HepG2 (cell line): ENCODE results near the gene PTGR3. TPM values are rescaled to one million over a fixed set of nuclear protein-coding genes. Genes with fewer than 3 reads are reported as not detected.

Source experiments
- ATAC-seq: fragments of 200-7000 bp; cut with Tn5 transposase; 3 replicates; pipeline ENCODE4 v1.9.1; 2020; ENCODE audit warnings: mild to moderate bottlenecking, moderate library complexity
- BruUV-seq: library from RNA; stranded (reverse); fragments of 400-500 nt; replicated peaks from 2 replicates; lab custom pipeline; 2021; lab: Mats Ljungman, UMichigan
- CTCF ChIA-PET: fragments of 300-600 bp; formaldehyde crosslinking; extraction: SDS; loops from one replicate; lab custom pipeline; 2021; ENCODE audit warnings: low total read pairs, inconsistent platforms, low intra/inter-chr PET ratio; lab: Yijun Ruan, JAX
- POLR2A ChIA-PET: fragments of 350-600 bp; sonication (Branson Sonifier 250); formaldehyde crosslinking; loops from one replicate; lab custom pipeline; 2020; ENCODE audit warnings: antibody characterized with exemption, inconsistent platforms; lab: Yijun Ruan, JAX
- DNase-seq: peaks from one replicate; pipeline ENCODE4 v3.0.0-alpha.2; 2015; ENCODE audit warnings: low spot score
- FAIRE-seq: peaks from 3 replicates; lab custom pipeline; 2011; peaks lifted over from hg19 to GRCh38; lab: Jason Lieb, UNC
- H2AFZ ChIP-seq: one replicate; pipeline ENCODE4 v1.6.1; 2011; ENCODE audit warnings: low read length, inconsistent platforms
- H3K27ac ChIP-seq: fragments of 300-600 bp; 3 replicates; pipeline ENCODE4 v1.8.0; 2011; ENCODE audit warnings: mixed run types, mild to moderate bottlenecking, mixed read lengths, low read length, inconsistent platforms; ENCODE audit not compliant: insufficient read depth; ENCODE audit errors: extremely low read length
- H3K27me3 ChIP-seq, 2 experiments: fragments of 200-600 bp in 1 of 2; 2 replicates in 1 of 2; 3 replicates in 1 of 2; pipeline versions ENCODE4 v1.6.0 to v1.8.0; 2011; ENCODE audit warnings: low read length in 2 of 2, mild to moderate bottlenecking in 2 of 2, moderate library complexity in 2 of 2, inconsistent platforms in 1 of 2; ENCODE audit not compliant: insufficient read depth in 2 of 2, control insufficient read depth in 1 of 2
- H3K36me3 ChIP-seq, 2 experiments: fragments of 200-600 bp in 1 of 2; replicated peaks in 1 of 2; 2 replicates in 1 of 2; 3 replicates in 1 of 2; pipeline versions ENCODE4 v1.5.1 to v1.8.0; 2011; ENCODE audit warnings: low read length in 2 of 2, inconsistent platforms in 1 of 2; ENCODE audit not compliant: insufficient read depth in 2 of 2, control insufficient read depth in 1 of 2
- H3K4me1 ChIP-seq: 2 replicates; pipeline ENCODE4 v1.5.1; 2012; ENCODE audit warnings: low read length, inconsistent platforms; ENCODE audit not compliant: insufficient read depth
- H3K4me2 ChIP-seq: 2 replicates; pipeline ENCODE4 v1.6.0; 2011; ENCODE audit warnings: low read depth, low read length, inconsistent platforms
- H3K4me3 ChIP-seq, 3 experiments: fragments of 200-600 bp in 1 of 3; sonication (generic), shearing (Covaris generic) in 1 of 3; replicated peaks in 1 of 3; 2 replicates each; pipeline ENCODE4 v1.5.1; 2011 to 2016; ENCODE audit warnings: low read length in 3 of 3, inconsistent platforms in 2 of 3, low read depth in 2 of 3, mild to moderate bottlenecking in 2 of 3, control low read depth in 1 of 3, mixed read lengths in 1 of 3; ENCODE audit not compliant: insufficient read depth in 1 of 3
- H3K79me2 ChIP-seq: one replicate; pipeline ENCODE4 v1.6.1; 2011; ENCODE audit warnings: low read length, inconsistent platforms; ENCODE audit not compliant: insufficient read depth
- H3K9ac ChIP-seq: 2 replicates; pipeline ENCODE4 v1.6.0; 2011; ENCODE audit warnings: mild to moderate bottlenecking, low read depth, low read length, inconsistent platforms; ENCODE audit not compliant: insufficient read depth
- H3K9me3 ChIP-seq: 2 replicates; pipeline ENCODE4 v1.5.1; 2012; ENCODE audit warnings: mild to moderate bottlenecking, low read length
- H4K20me1 ChIP-seq: 2 replicates; pipeline ENCODE4 v1.6.0; 2011; ENCODE audit warnings: inconsistent platforms, mild to moderate bottlenecking, low read length, moderate library complexity; ENCODE audit not compliant: insufficient read depth
- HOXA5 ChIP-seq: sonication (generic); formaldehyde crosslinking; IDR thresholded peaks from 2 replicates; pipeline ENCODE4 v1.4.0; 2020; ENCODE audit warnings: missing genetic modification reagents
- MBNL3 ChIP-seq: fragments of 250-450 bp; sonication (Bioruptor Pico); conservative IDR thresholded peaks from 2 replicates; pipeline ENCODE4 v1.8.0; 2022; ENCODE audit warnings: mild to moderate bottlenecking, inconsistent platforms
- POLR2AphosphoS2 ChIP-seq: IDR thresholded peaks from 2 replicates; pipeline ENCODE4 v1.6.1; 2011; ENCODE audit warnings: low read depth, low read length, improper control_type of control experiment
- SETDB1 ChIP-seq: sonication (generic); formaldehyde crosslinking; IDR thresholded peaks from 2 replicates; pipeline ENCODE4 v1.5.1; 2020; ENCODE audit warnings: missing genetic modification reagents, mild to moderate bottlenecking, borderline replicate concordance
- ZNF121 ChIP-seq: sonication (generic); formaldehyde crosslinking; IDR thresholded peaks from 2 replicates; pipeline ENCODE4 v1.5.0; 2020; ENCODE audit warnings: mild to moderate bottlenecking, missing genetic modification reagents
- ZNF44 ChIP-seq: sonication (generic); formaldehyde crosslinking; IDR thresholded peaks from 2 replicates; pipeline ENCODE4 v1.5.1; 2020; ENCODE audit warnings: mild to moderate bottlenecking, missing genetic modification reagents
- ZNF614 ChIP-seq: IDR thresholded peaks from 2 replicates; pipeline ENCODE4 v1.6.1; 2018; ENCODE audit warnings: missing biosample characterization, missing genetic modification reagents, inconsistent platforms, borderline replicate concordance
- ZNF652 ChIP-seq: IDR thresholded peaks from 2 replicates; pipeline ENCODE4 v1.6.1; 2016; ENCODE audit warnings: low read depth, borderline replicate concordance
- ZNF713 ChIP-seq: sonication (generic); formaldehyde crosslinking; IDR thresholded peaks from 2 replicates; pipeline ENCODE4 v1.4.0; 2020; ENCODE audit warnings: mild to moderate bottlenecking, missing genetic modification reagents
- ZNF781 ChIP-seq: sonication (generic); formaldehyde crosslinking; IDR thresholded peaks from 2 replicates; pipeline ENCODE4 v1.5.1; 2020; ENCODE audit warnings: borderline replicate concordance, mild to moderate bottlenecking, missing genetic modification reagents; ENCODE audit errors: not compliant biosample characterization
- WGBS: methylation state at CpG from one replicate; pipeline ENCODE4 v1.1.6; 2017; ENCODE audit warnings: low lambda C conversion rate; 5-methylcytosine and 5-hydroxymethylcytosine counted together
- in situ Hi-C: cut with HindIII; loops from 2 replicates; pipeline ENCODE4 v1.10.0; 2017; ENCODE audit warnings: low pct_unique_long_range_greater_than_20kb; ENCODE audit not compliant: extremely low pct_ligation_motif_present
- intact Hi-C: fragments of 100-400 bp; cut with micrococcal nuclease; formaldehyde crosslinking; loops from one replicate; pipeline ENCODE4 v1.10.0; 2022; ENCODE audit not compliant: unreplicated experiment
- polyA plus RNA-seq, 8 experiments: library from polyadenylated mRNA; depleted of rRNA in 3 of 8; stranded (reverse) in 7 of 8; unstranded in 1 of 8; fragments of >200 nt; fragmentation: Illumina TruSeq in 4 of 8; extraction: Trizol in 4 of 8; gene quantifications; 2 replicates each; pipeline versions ENCODE4 v1.2.1 to v1.2.3, GENCODE V29; 2011 to 2016; ENCODE audit warnings: low read depth in 4 of 8, missing spikeins in 1 of 8, mixed read lengths in 1 of 8; ENCODE audit not compliant: insufficient read depth in 1 of 8
- total RNA-seq, 5 experiments: library from RNA; depleted of rRNA; stranded (reverse); fragments of >200 nt; fragmentation: Illumina TruSeq; extraction: Trizol; gene quantifications; 2 replicates each; pipeline ENCODE4 v1.2.3, GENCODE V29; 2016; ENCODE audit warnings: low read depth in 1 of 5
- TF ChIP-seq, protein P1 (sequence below): sonication (generic); formaldehyde crosslinking; IDR thresholded peaks from 2 replicates; pipeline ENCODE4 v1.4.0; 2020; ENCODE audit warnings: missing genetic modification reagents

PTGR3 gene
- total and polyA plus RNA-seq, 2 of the 13 experiments (the other 11 are each of a cell fraction or from before 2014, with no cell fraction given) = 11.5 to 25.3 TPM

DNA sequence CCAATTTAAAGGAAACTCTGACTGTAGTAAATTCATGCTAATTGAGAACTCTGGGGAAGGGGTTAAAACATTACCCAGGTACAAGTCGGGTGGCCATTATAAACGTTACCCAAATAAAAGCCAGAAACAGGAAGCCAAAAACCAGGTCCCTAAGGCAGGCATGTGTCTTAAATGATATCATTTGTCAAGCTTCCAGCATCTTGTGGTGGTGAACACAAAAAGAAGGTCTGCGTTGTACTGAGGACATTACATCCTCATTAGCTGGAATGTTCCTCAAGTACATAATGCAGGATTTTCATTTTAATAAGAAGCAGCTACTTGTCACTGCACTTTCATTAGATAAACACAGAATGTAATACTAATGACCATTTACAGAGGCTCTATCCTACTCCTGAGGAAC lies 10.9 kb downstream of the PTGR3 start:
- ATAC-seq (no peak), FAIRE-seq (no peak), DNase-seq (no peak)
- Histone ChIP-seq H3K9me3 (no peaks in the 10 kb centered on the region), H3K4me3 (no peak overlapping the region), H3K79me2 (peaks cover 8% of the 10 kb centered on the region), H4K20me1 (no peaks in the 10 kb centered on the region), H2AFZ (no peak overlapping the region), H3K9ac (no peak overlapping the region), H3K27ac (no peak overlapping the region), H3K27me3 (no peaks in the 10 kb centered on the region), H3K36me3 (peaks cover 2 to 13% of the 10 kb centered on the region in 2 experiments; a peak in 4 of 5 replicates), H3K4me1 (no peaks in the 10 kb centered on the region), H3K4me2 (no peak overlapping the region)
- in situ Hi-C loops = no loop called here
- no TSS peak for BruUV-seq
- ChIA-PET CTCF (no interaction called here), POLR2A (no interaction called here)
- intact Hi-C loops = no loop called here
- WGBS = 94% methylated on average over 3 of the region's 3 CpGs
- TF ChIP-seq POLR2AphosphoS2 (no peak), ZNF44 (CRISPR knock-in tag) (no peak), SETDB1 (CRISPR knock-in tag) (no peak), ZNF614 (CRISPR knock-in tag) (no peak), ZNF713 (CRISPR knock-in tag) (no peak), ZNF121 (CRISPR knock-in tag) (no peak), HOXA5 (CRISPR knock-in tag) (no peak), MBNL3 (CRISPR knock-in tag) (no peak), ZNF781 (no peak), ZNF652 (no peak)
- TF ChIP-seq, protein P1, sequence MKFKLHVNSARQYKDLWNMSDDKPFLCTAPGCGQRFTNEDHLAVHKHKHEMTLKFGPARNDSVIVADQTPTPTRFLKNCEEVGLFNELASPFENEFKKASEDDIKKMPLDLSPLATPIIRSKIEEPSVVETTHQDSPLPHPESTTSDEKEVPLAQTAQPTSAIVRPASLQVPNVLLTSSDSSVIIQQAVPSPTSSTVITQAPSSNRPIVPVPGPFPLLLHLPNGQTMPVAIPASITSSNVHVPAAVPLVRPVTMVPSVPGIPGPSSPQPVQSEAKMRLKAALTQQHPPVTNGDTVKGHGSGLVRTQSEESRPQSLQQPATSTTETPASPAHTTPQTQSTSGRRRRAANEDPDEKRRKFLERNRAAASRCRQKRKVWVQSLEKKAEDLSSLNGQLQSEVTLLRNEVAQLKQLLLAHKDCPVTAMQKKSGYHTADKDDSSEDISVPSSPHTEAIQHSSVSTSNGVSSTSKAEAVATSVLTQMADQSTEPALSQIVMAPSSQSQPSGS = no peak
